Hepatocyte (in vitro differentiated cells): ENCODE data around the gene OSBPL7.

Experiments used
- EZH2 ChIP-seq: fragments of 200-600 bp; sonication (generic); IDR thresholded peaks from 2 replicates; pipeline ENCODE4 v1.6.1; 2016; ENCODE audit warnings: antibody characterized with exemption, mild to moderate bottlenecking, borderline replicate concordance
- EZH2phosphoT487 ChIP-seq: fragments of 200-600 bp; sonication (generic); IDR thresholded peaks from one replicate; pipeline ENCODE4 v1.6.1; 2018; ENCODE audit warnings: antibody characterized with exemption, mild to moderate bottlenecking, low read depth, moderate library complexity; ENCODE audit not compliant: unreplicated experiment, severe bottlenecking
- TF ChIP-seq, protein P1 (sequence below): fragments of 200-600 bp; sonication (generic); IDR thresholded peaks from 2 replicates; pipeline ENCODE4 v1.5.1; 2016; ENCODE audit warnings: antibody characterized with exemption, mild to moderate bottlenecking; ENCODE audit not compliant: poor library complexity

DNA sequence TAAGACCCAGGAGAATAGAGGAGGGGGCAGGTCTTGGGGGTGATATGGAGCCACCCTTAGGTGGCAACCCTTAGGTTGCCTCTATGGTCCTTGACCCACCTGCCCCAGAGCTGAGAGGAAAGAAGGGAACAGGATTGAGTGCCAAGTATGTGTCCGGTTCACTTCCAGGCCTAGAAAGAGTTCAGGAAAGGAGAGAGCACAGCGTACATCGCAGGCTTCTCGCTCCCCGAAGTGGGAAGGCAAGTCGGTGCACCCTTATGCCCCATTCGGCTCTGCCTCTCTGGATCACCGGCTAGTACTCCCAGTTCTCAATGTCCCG, 28.7 kb upstream of the OSBPL7 start:
- TF ChIP-seq, protein P1, sequence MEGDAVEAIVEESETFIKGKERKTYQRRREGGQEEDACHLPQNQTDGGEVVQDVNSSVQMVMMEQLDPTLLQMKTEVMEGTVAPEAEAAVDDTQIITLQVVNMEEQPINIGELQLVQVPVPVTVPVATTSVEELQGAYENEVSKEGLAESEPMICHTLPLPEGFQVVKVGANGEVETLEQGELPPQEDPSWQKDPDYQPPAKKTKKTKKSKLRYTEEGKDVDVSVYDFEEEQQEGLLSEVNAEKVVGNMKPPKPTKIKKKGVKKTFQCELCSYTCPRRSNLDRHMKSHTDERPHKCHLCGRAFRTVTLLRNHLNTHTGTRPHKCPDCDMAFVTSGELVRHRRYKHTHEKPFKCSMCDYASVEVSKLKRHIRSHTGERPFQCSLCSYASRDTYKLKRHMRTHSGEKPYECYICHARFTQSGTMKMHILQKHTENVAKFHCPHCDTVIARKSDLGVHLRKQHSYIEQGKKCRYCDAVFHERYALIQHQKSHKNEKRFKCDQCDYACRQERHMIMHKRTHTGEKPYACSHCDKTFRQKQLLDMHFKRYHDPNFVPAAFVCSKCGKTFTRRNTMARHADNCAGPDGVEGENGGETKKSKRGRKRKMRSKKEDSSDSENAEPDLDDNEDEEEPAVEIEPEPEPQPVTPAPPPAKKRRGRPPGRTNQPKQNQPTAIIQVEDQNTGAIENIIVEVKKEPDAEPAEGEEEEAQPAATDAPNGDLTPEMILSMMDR: no peak
- no peak for TF ChIP-seq EZH2
- no peak for TF ChIP-seq EZH2phosphoT487
